DMS153 (cell line): ENCODE data around the gene AMOT.
"Not testable (repeated sequence)": the region's sequence is repeated elsewhere in the genome, so short reads cannot be mapped to it uniquely, and the experiment has no call there.

Experiments
- DNase-seq: peaks from one replicate; lab custom pipeline; 2025; lab: John Stamatoyannopoulos, UW

The AMOT gene, protein sequence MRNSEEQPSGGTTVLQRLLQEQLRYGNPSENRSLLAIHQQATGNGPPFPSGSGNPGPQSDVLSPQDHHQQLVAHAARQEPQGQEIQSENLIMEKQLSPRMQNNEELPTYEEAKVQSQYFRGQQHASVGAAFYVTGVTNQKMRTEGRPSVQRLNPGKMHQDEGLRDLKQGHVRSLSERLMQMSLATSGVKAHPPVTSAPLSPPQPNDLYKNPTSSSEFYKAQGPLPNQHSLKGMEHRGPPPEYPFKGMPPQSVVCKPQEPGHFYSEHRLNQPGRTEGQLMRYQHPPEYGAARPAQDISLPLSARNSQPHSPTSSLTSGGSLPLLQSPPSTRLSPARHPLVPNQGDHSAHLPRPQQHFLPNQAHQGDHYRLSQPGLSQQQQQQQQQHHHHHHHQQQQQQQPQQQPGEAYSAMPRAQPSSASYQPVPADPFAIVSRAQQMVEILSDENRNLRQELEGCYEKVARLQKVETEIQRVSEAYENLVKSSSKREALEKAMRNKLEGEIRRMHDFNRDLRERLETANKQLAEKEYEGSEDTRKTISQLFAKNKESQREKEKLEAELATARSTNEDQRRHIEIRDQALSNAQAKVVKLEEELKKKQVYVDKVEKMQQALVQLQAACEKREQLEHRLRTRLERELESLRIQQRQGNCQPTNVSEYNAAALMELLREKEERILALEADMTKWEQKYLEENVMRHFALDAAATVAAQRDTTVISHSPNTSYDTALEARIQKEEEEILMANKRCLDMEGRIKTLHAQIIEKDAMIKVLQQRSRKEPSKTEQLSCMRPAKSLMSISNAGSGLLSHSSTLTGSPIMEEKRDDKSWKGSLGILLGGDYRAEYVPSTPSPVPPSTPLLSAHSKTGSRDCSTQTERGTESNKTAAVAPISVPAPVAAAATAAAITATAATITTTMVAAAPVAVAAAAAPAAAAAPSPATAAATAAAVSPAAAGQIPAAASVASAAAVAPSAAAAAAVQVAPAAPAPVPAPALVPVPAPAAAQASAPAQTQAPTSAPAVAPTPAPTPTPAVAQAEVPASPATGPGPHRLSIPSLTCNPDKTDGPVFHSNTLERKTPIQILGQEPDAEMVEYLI

DNA sequence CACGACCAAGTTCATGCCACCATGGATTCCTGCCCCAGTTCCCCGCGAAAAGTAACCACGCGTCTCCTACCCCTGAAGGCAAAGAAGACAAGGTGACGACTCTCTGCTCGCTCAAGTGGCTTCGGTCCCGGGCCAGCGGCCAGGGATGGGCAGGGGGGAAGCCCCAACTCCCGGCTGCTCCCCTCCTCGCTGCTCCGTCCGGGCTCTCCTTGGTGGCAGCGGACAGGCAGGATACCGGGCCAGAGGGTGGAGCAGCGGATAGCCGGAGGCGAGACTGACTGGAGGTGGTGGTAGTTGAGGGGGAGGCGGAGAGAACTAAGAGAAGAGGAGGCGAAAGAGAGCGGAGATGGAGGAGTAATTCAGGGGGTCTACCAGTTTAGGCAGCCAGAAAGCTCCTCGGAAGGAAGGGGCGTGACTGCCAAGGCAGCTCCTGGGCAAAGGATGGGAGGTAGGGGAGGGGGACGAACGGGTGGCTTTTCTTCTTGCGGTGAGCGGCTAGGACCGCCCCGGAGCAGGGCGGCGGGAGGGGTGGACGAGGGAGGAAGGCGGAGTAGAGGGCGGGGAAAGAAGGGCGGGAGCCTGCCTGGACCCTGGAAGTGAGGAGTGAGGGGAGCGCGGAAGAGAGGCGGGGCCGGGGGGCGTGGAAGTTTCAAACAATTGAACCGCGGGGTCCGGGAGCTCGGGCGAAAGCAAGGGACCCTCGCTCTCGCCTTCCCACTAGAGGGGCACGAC, at the start of gene AMOT:
Gene AMOT (minus strand): TSS at position 450 of the 732 bp plus-strand sequence. CDS start 17,705 bp downstream, outside the sequence.
- peak; percentile 34 for DNase-seq

DNA sequence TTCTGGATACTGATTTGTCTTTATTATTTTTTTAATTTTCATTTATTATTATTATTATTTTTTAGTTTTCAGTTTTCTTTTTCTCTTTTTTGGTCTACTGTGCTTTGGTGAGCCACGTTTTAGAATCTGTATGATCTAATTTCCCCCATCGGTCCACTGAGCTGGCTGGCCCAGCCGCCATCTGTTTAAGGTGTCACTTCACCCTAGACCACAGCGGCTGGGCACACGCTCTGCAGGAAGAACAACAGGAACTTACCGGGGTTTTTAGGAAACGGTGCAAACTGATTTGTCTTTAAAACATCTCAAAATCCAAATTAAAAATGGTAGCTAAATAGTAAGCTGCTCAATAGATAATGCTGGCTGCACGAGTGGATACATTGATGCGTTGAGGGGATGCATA, 48.8 kb upstream of the AMOT start:
- DNase-seq: no peak

DNA sequence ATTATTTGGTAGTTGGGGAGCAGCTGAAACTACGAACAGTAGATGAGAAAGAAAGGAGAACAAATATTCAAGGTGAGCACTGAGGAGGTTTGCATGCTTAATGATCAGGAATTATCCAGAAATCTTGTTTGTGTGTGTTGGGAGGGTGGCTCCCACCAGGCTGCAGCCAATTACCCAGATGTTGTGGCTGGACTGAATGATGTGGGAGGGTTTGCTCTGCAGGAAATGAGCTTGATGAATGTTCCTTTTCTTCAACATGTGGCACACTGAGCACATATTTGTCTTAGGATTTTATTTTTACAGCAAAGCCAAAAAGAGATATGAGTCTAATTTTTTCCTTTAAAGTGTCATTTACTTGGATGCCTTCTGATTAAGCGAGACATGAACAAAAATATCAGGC, 48.3 kb upstream of the AMOT start:
- DNase-seq: no peak

DNA sequence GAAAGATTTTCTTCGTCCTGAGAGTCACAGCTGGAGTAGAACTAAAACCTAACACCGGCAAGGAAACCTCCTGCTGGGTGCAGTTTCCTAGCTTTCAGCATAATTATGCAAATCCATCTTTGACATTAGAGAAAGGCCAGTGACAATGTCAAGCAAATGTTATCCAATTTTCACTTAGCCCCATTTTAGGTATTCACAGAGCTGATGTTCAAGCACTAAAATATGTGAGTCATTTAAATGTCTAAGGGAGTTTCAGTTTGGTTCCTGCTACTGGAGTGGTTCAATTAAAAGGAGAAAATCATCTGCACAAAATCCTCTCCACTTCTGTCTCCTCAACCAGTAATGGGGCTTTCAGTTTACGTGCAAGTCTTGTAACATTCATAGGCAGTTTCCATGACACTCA, 37.1 kb upstream of the AMOT start:
- DNase-seq: no peak

DNA sequence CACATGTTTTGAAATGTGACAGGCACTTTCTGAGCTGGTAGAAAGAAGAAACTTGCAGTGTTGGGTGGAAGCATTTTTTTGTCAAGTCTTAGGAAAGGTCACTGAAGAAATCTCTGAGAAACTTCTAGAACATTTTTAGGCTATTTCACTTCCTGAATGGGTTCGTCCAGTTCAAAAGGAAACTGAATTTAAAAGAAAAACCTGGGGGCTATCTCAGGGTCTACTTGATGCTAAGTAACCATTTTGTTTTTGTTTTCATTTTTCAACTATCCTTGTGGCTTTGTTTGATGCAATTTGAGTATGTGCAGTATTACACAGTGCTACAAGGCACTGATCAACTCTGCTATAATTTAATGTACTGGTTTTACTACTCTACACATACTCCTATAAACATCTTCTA, 34.0 kb upstream of the AMOT start:
- no peak for DNase-seq

DNA sequence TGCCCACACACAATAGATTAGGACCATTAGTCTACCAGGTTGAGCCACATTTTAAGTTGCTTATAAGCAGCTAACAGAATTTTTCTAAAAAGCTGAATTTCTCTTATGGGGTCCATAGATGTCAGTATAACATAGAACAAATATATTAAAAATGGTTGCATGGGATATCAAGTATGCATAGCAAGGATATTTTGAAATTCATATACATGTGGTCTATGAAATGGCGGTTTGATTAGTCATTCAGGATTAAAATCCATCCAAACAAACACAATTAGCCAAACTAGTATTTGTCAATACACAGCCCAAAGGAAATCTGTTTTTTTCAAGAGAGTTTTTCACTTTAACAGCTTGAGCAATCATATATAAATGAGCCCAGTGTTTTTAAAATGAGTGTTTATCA, 33.5 kb upstream of the AMOT start:
- DNase-seq: no peak

DNA sequence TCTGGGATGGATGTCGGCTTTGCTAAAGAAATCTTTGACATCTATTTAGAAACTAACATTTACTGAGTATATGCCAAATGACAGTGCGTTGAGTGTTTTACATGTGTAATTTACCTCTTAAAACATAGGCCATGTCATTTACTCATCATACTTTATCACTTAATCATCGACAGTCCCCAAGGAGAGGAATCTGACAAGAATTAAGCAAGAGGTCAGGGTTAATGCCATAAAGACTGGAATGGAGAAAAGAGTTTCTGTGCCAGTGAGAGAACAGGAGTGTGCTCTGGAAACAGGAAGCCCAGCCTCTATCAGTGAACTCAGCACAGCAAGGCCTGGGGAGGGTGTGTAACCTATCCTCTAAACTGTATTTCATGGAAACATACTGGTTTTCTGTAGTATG, 28.0 kb upstream of the AMOT start:
- no peak for DNase-seq

DNA sequence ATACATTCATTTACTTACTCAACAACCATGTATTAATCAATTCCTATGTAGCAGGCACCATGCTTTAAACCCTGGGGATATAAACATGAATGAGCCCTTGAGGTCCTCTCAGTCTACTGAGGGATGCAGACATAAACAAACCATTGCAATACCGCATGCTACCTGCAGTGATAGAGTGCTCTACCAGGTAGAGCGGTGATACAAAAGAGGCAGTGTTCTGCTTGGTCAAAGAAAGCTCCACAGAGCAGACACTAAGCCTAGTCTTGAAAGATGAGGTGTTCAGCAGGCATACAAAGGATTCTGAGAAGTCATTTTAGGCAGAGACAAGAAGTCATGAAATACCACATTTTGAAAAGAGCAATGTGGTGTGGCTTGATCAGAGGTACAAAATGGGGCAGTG, 26.9 kb upstream of the AMOT start:
- no peak for DNase-seq

DNA sequence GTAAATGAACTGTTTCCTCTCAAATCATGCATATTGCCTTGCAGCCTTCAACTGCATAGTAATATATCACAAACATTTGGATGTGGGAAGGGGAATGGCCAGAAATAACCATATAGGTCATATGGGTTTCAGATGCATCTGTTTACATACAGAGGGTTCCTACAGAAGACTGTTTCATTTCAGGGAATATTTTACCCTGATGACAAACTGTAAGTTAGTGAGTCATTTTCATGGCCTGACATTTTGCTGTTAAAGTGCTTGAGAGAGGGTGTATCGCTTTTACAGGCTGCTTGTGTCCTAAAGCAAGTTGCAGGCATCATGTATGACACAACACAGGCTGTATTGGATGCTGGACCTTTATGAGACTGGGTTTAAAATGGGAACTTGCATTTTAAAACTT, 25.5 kb upstream of the AMOT start:
- no peak for DNase-seq

DNA sequence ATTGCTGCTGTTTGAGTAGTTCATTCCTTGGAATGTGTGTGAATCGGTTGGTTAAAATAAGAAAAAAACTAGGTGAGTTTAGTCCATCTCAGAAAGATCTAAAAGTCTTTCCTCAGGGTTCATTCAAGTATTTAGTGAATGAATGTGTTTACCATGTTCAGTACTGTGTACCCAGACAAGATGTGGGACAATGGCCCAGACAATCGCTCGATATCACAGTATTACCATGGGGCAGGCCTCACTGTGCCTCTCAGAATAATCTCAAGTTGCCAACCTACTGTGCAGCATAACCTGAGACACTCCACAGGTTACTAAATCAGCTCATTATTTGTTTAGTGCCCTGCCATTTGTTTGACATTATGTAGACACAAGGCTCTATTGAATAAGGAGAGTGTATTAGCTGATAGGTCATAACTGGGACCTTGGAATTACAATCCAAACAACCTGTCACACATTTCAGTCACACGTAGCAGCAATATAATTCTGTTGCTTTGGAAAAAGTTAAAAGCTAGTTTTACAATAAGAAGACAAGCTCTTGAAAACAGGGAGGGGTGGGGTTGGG, 24.9 kb upstream of the AMOT start:
- peak; percentile 11 for DNase-seq

DNA sequence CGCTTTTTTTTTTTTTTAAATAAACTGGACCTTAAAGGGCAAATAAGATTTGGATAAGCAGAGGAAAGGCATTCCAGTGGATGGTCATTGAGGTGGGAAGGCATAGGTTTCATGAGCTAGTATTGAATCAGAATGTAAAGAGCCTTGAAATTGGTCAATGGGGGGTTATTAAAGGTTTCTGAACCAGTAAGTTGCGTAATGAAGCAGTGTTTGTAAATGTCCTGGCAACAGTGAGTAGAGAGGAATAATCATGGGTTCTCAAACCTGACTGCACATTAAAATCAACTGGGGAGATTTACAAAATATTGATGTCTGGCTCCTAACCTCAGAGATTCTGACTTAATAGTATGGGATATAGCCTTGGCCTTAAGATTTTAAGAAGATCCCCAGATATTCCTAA, 23.2 kb upstream of the AMOT start:
- no peak for DNase-seq

DNA sequence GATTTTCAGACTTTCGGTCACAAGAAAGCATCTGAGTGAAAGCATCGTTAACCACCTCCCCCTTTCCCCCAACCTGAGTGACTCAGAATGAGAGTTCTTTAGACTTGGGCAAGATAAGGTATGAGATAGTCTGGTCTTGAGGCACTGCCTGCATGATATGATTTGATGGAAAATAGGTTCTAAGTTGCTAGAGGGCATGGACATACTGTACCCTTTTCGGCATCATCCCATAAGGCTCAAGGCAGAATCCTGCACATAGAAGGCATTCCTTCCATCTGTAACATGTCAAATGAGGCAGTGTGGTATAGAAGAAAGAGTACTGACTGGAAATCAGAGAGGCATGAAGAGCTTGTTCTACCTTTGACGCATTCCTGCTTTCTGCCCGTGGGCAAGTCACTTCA, 16.8 kb upstream of the AMOT start:
- no peak for DNase-seq

DNA sequence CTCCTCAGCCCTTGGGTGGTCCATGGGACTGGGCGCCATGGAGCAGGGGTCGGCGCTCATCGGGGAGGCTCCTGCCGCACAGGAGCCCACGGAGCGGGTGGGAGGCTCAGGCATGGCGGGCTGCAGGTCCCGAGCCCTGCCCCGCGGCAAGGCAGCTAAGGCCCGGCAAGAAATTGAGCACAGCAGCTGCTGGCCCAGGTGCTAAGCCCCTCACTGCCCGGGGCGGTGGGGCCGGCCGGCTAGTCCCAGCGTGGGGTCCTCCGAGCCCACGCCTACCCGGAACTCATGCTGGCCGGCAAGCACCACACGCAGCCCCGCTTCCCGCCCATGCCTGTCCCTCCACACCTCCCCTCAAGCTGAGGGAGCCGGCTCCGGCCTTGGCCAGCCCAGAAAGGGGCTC, 14.3 kb upstream of the AMOT start:
- not testable (repeated sequence) for DNase-seq

DNA sequence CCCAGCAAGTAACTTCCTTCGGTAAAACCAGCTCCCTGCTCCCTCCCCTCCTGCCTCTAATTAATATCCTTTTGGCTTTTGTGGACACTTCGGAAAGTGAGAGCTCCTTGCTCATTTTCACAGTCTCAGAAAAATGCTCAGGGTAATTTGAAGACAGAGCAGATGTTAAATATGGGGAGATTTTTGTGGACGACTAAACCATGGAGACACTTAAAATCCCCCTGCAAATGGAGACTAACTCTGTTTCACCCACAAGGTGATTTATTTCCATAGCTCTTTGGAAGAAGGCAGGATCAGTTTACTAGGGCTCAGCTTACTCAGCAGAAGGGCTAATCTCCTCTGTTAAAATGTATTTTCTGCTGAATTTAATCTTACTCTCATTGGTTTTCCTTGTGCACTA, 12.2 kb upstream of the AMOT start:
- DNase-seq: no peak

DNA sequence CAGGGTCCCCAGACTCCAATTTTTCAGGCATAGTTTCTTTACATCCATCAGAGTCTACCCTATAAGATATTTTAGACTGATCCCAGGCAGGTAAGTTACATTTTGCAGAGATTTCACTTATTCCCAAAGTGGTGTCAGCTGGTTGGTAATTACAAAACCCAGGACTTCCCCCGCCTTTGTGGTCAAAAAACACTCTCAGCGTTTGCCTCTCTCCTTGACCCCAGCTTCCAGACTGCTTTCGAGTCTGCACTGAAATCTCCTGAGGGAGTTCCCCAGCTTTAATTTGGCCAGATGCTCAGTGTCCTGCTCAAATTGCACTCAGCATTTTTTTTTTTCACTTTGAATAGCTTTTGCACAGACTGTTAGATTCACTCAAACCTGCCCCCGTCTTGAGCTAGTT, 11.2 kb upstream of the AMOT start:
- no peak for DNase-seq

DNA sequence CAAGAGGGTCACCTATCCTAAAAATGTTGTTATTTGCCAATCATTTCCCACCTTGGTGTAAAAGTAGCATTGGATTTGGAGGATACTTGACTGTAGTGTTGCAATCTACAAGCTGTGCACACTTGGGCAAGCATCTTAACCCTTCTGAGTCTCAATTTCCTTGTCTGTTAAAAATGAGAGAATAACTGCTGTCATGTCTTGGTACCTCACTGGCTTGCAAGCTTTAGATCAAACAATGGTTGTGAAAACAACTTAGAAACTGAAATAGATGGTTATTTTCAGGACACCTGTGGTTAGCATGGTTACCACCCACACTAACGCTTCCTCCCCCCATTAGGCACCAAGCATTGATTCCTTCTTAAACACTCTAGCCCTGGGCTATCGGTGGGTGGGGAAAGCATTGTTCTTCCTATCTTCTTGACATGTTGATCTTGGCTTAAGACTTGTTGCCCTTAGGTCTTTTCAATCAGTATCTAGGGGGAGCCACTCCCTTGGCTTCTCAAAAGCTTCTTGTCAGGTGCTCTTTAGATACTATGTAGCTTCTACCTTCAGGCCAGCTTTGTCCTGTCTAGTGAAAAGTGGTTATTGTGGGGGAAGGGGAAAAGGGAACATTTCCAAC, 10.6 kb upstream of the AMOT start:
- no peak for DNase-seq

DNA sequence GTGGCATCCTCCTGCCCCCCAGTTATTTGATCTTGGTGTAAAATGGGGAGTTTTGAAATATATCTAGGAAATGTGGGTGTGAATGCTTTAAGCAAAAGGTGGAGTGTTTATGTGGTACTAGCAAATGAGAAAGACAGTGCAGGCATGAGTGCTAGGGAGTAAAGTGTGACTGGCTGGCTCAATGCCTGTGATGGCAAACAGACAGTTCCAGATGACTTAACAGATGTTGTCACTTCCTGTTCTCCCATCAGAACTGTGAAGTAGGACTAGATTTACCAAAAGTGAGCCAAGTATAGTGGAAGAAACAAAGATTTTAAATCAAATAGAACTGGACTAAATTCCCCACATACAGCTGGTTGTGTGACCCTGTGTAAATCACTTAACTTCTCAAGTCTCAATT, 8.4 kb upstream of the AMOT start:
- DNase-seq: no peak

DNA sequence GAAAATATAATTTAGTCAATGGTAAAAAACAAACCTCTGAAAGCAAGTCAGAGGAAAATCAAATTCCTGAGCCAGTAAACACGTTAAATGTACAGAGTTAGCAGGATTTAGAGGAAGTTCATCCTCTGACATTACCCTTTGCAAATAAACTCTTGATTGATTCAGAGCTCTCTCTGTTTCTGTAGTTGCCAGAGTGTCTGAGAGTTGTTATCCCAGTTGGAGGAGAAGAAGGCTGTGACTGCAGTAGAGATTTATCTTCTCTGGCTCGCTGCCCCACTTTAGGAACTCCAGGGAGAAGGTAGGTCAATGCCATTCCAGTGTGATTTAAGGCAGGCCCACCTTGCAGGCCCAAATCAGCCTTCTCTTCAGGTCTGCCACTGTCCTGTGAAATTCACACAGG, 6.2 kb upstream of the AMOT start:
- no peak for DNase-seq

DNA sequence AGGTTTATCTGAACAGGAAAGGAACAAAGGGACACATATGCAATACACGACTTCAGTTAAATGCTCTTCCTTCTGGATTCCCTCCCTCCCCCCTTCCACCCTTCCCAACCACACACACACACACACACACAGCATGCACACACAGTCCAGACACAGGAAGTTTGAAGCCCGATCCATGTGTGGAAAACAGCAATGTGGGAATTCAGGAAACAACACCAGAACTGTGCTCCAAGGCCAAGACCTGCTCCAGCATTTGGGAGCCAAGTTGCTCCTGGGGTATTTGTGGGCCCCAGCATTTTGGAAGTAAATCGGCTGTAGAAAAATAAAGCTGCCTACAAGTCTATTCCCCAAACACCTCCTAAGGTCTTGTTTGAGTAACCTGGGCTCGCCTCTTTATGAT, 5.6 kb upstream of the AMOT start:
- no peak for DNase-seq

DNA sequence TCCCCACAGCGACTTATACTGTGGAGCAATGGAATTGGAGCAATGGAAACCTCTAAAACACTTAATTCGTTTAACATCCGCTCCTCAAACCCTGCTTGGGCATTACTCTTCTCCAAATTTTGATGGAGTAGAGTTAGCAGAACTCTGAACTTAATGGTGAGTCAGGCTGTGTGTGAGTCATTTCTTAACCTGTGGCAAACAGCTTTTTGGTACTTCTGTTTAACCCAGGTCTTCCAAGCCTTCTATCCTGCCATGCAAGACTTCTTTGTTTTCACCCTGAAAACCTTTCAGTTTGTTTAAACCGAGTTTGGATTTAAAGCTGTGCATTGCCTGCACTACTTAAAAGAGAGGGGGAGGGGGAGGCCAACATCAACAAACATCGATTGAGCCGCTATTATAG, 3.6 kb upstream of the AMOT start:
- no peak for DNase-seq

DNA sequence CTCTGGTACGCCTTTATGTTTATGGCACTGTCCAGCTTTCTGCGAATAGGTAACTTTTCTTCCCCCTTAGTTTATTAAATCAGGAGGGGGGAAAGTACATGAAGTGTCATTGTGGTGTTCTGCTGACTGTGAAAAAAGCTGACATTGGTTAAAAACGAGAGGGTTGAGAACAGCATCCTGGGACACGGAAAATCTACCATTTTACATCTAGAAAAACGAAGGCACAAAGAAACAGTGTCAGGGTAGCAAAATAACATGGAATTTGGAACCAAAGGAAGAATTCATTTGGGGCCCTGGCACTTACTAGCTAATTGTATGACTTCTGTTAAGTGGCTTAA, 1.2 kb upstream of the AMOT start:
- DNase-seq: no peak
